GM15510 (cell line): ENCODE results near the gene ARHGEF4.

ENCODE experiments used
- POLR2A ChIP-seq: IDR thresholded peaks from 3 replicates; pipeline ENCODE4 v1.6.1; 2011; ENCODE audit warnings: borderline replicate concordance; ENCODE audit not compliant: insufficient read length; ENCODE audit errors: extremely low read depth

ARHGEF4 gene

GRCh38 chr2:130836501-130837174 is at the start of gene ARHGEF4:
TSS of gene ARHGEF4 (plus strand) at chr2:130836914. CDS start at chr2:130836954, 40 bp downstream.
- TF ChIP-seq POLR2A = no peak

DNA sequence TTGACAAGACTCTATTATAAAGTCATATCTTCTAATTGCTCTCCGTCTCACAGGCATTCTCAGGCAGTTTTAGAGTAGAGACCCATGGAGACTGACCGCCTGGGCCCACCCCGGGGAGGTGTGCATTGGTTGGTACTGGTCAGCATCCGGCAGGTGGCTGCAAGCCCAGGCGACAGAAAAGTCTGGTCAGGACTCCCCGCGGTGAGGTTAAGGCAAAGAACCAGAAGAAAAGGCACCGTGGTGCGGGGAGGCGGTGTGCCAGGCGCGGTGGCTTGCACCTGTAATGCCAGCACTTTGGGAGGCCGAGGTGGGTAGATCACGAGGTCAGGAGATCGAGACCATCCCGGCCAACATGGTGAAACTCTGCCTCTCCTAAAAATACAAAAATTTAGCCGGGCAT is 48.9 kb upstream of the ARHGEF4 start:
- no peak for TF ChIP-seq POLR2A

DNA sequence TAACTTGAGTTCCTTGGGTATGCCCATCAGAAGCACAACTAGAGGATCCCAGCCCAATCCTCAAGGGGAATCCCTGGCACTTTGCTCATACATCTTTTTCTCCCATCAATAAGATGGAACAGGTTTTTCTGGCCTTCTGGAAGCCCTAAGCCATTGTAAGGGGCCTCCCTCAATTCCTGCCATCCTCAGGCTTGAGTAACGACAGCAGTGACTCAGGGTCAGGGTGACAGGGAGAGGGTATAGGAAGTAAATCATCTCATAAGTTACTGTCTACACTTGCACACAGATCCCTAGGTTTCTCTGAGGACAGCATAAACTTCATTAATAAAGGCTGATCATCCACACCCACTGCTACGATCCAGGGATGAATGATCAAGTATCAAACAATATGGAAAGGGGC is 46.4 kb upstream of the ARHGEF4 start:
- no peak for TF ChIP-seq POLR2A

DNA sequence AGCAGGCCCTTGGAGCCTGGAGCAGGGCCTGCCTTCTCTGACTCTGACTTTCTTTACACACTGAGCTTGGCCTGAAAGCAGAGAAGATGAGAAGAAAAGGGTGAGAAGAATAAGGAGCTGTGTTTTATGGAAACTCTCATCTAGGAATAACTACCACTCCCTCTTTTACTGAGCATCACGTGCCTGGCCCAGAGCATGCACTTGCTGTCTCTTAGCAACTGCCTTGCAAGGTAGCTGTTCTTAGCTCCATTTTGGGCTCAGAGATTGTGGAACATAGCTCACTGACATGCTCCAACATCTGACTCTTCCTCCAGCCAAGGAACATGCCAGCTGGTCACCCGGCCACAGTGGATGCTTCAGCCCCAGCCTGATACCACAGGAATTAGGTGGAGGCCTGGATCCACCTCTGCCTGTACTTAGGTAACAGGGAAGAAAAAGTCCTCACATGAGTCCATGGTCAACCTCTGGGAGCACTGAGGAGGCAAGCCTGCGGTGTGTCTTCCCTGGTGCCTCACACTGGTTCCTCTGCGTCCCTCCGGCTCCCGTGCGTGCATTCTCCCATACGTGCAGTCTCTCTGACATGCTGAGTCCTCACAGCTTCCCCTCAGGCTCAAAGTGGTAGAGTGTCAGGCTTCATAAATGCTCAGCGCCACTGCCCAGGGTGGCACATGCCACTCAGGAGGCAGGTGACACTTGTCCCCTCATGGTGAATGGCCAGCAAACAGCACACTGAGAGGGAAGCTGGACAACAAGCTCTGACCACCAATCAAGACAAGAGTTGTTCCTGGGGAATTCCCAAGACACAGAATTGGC is 45.7 kb upstream of the ARHGEF4 start:
- no peak for TF ChIP-seq POLR2A

GRCh38 chr2:130791617-130791939 is 45.1 kb upstream of the ARHGEF4 start:
- no peak for TF ChIP-seq POLR2A

- no peak for TF ChIP-seq POLR2A
Measured at GRCh38 chr2:130795431-130795830, 41.3 kb upstream of the ARHGEF4 start.

DNA sequence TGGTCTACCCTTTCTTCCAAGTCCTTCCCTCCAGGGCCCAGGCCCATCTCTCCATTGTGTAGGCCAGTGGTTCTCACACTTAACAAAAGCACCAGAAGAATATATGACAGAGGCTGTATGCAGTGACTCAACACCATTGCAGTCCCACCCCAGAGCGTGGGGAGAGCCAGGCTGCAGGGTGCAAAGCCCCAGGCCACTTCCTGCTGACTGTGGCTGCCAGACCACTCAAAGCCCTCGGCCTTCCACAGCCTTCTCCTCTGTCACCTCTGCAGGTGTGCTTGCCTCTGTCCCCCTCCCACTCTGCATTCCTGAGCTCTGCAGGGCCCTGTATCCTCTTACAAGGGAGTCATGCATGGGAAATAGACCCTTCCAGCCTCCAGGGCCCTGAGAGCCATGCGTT is 40.4 kb upstream of the ARHGEF4 start:
- TF ChIP-seq POLR2A = no peak

GRCh38 chr2:130797493-130798435 is 39.0 kb upstream of the ARHGEF4 start:
- TF ChIP-seq POLR2A = peak; percentile 28

- no peak for TF ChIP-seq POLR2A
Measured at GRCh38 chr2:130798472-130799218, 38.1 kb upstream of the ARHGEF4 start.

- no peak for TF ChIP-seq POLR2A
Measured at GRCh38 chr2:130799295-130799694, 37.4 kb upstream of the ARHGEF4 start.

DNA sequence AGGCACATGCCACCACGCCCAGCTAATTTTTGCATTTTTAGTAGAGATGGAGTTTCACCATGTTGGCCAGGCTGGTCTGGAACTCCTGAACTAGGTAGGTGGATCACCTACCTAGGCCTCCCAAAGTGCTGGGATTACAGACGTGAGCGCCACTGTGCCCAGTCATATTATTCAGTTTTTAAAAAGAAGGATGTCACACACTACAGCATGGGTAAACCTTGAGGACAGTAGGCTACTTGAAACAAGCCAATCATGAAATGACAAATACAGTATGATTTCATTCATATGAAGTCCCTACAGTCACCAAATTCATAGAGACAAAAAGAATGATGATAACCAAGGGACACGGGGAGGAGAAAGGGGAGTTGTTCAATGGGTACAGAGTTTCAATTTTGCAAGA is 31.1 kb upstream of the ARHGEF4 start:
- TF ChIP-seq POLR2A = no peak

DNA sequence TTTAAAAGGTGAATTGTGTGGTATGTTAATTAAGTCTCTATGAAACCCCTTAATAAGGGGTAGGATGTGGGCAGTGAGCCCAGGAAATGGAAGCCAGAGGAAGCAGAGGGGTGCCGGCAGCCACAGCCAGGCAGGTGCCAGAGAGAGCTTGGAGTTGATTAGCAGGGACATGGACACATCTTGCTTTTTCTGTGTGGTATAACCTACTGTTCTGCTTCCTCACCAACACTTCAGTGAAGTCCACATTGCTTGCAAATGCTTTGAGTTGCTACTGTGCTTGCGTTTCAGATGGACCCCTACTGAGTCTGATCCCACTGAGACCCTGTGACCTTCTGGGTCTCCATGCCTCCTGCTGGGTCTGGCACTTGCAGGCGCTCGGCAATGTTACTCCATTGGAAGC is 30.3 kb upstream of the ARHGEF4 start:
- TF ChIP-seq POLR2A = no peak

DNA sequence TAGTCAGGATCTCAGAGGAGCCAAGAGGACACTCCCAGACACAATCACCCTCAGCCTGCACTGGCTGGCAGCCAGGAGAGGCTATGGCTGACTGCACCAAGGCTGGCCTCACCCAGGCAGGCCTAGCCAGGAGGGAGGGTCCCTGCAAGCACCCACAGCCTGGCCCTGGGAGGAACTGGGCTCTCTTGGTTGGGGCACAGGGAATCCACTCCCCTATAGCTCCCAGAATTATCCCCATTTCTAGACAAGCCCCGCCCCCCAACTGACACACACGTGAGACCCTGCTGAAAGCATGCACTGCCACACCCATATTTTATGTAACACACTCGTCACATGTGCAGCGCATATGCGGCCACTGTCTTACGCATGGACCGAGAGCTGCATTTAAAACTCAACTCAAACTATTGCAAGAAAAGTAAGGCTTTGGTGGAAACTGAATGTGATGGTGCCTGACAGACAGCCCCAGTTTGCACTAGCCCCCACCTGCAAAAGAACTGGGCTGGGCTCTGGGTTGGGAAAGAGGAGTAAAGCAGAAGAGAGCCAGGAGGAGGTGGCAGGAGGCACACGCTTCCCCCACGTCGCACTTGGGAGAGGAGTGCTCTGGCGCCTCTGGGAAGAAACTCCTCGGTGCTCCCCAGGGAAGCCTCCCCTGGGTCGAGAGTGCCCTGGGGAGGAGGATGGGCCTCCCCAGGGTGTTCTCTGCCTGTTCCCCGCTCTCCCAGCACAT is 28.9 kb upstream of the ARHGEF4 start:
- TF ChIP-seq POLR2A = no peak

GRCh38 chr2:130808482-130809268 is 28.0 kb upstream of the ARHGEF4 start:
- no peak for TF ChIP-seq POLR2A

DNA sequence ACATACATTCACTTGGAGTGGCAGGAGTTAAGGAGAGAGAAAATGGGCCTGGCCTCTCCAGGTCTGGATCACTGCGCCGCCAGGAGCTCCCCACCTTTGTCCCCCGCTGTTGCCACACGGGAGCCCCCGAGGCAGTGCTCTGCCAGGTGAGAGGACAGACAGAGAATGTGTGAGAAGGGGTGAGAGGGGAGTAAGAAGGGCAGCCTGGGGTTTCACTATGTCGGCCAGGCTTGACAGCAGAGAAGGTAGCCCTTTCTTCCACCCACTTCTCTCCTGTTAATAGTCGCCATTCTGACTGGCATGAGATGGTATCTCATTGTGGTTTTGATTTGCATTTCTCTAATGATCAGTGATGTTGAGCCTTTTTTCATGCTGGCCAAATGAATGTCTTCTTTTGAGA is 26.2 kb upstream of the ARHGEF4 start:
- no peak for TF ChIP-seq POLR2A
